Cardiac muscle cell (in vitro differentiated cells and primary cell): ENCODE results near the gene RELB. TPM values are rescaled to one million over a fixed set of nuclear protein-coding genes. Genes with fewer than 3 reads are reported as not detected.

Source experiments
- DNase-seq, 2 donors: peaks; one replicate each; pipeline versions ENCODE4 v3.0.0 to v3.0.0-alpha.2; 2010 to 2017; ENCODE audit warnings: low read depth in 1 of 2, low spot score in 1 of 2
- H3K27ac ChIP-seq: fragments of 200-600 bp; sonication (generic); 2 replicates; pipeline ENCODE4 v1.5.1; 2016
- H3K27me3 ChIP-seq: fragments of 200-600 bp; sonication (generic); 2 replicates; pipeline ENCODE4 v1.6.0; 2016; ENCODE audit warnings: control low read depth
- H3K36me3 ChIP-seq: fragments of 200-600 bp; sonication (generic); 2 replicates; pipeline ENCODE4 v1.5.1; 2016; ENCODE audit warnings: control low read depth
- H3K4me1 ChIP-seq: fragments of 200-600 bp; sonication (generic); 2 replicates; pipeline ENCODE4 v1.8.1; 2017; ENCODE audit warnings: low read depth, mild to moderate bottlenecking, mixed run types
- H3K4me3 ChIP-seq: fragments of 200-600 bp; sonication (generic); 2 replicates; pipeline ENCODE4 v1.5.1; 2016; ENCODE audit warnings: mild to moderate bottlenecking
- H3K9me3 ChIP-seq: fragments of 200-600 bp; sonication (generic); 2 replicates; pipeline ENCODE4 v1.5.1; 2017; ENCODE audit warnings: low read depth, mild to moderate bottlenecking, control low read depth
- polyA plus RNA-seq: library from polyadenylated mRNA; unstranded; fragments of >200 nt; fragmentation: Nextera tagmentation; extraction: Ambion mirVana; gene quantifications from 2 replicates; pipeline ENCODE4 v1.2.1, GENCODE V29; 2016
- total RNA-seq: library from RNA; depleted of rRNA; stranded (reverse); fragments of >200 nt; gene quantifications from 2 replicates; pipeline ENCODE4 v1.2.3, GENCODE V29; 2016
- TF ChIP-seq, protein P1 (sequence below): IDR thresholded peaks from 2 replicates; pipeline ENCODE4 v1.5.1; 2012; ENCODE audit warnings: low read depth, mild to moderate bottlenecking, low read length

Gene RELB
- total and polyA plus RNA-seq, 2 experiments from 2014 or later = 1.3 to 3.1 TPM

GRCh38 chr19:45056831-45057230, 55.6 kb downstream of the RELB start:
- no peak for DNase-seq

DNA sequence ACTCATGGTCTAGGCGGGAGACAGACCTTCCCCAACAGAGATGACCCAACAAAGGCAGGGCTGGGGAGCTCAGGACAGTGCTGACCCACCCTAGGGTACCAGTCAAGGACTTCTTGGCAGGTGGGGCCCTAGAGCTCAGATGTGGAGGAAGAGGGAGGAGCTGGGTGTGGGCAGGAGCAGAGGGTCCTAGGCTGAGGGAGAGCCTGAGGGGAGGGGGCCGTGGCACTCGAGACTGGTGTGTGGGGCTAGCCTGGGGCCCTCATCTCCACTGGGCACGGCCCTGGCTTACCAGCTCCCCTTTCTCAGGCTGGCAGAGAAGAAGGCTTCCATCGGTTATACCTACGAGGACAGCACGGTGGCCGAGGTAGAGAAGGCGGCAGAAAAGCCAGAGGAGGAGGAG, 56.2 kb downstream of the RELB start:
- Histone ChIP-seq H3K4me1 (no peaks in the 10 kb centered on the region), H3K27me3 (no peaks in the 10 kb centered on the region), H3K4me3 (no peak overlapping the region), H3K9me3 (no peaks in the 10 kb centered on the region), H3K27ac (no peak overlapping the region), H3K36me3 (peaks cover 50% of the 10 kb centered on the region)
- DNase-seq = no peak
- TF ChIP-seq, protein P1, sequence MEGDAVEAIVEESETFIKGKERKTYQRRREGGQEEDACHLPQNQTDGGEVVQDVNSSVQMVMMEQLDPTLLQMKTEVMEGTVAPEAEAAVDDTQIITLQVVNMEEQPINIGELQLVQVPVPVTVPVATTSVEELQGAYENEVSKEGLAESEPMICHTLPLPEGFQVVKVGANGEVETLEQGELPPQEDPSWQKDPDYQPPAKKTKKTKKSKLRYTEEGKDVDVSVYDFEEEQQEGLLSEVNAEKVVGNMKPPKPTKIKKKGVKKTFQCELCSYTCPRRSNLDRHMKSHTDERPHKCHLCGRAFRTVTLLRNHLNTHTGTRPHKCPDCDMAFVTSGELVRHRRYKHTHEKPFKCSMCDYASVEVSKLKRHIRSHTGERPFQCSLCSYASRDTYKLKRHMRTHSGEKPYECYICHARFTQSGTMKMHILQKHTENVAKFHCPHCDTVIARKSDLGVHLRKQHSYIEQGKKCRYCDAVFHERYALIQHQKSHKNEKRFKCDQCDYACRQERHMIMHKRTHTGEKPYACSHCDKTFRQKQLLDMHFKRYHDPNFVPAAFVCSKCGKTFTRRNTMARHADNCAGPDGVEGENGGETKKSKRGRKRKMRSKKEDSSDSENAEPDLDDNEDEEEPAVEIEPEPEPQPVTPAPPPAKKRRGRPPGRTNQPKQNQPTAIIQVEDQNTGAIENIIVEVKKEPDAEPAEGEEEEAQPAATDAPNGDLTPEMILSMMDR = no peak

More at GRCh38 chr19:45056831-45057230, 55.6 kb downstream of the RELB start:
- no peaks in the 10 kb centered on the region for H3K4me1 ChIP-seq
- H3K9me3 ChIP-seq = no peaks in the 10 kb centered on the region
- peaks cover 47% of the 10 kb centered on the region for H3K36me3 ChIP-seq
- H3K27ac ChIP-seq = no peak overlapping the region
- H3K4me3 ChIP-seq = no peak overlapping the region
- TF ChIP-seq, protein P1 = no peak
- H3K27me3 ChIP-seq = no peaks in the 10 kb centered on the region

DNA sequence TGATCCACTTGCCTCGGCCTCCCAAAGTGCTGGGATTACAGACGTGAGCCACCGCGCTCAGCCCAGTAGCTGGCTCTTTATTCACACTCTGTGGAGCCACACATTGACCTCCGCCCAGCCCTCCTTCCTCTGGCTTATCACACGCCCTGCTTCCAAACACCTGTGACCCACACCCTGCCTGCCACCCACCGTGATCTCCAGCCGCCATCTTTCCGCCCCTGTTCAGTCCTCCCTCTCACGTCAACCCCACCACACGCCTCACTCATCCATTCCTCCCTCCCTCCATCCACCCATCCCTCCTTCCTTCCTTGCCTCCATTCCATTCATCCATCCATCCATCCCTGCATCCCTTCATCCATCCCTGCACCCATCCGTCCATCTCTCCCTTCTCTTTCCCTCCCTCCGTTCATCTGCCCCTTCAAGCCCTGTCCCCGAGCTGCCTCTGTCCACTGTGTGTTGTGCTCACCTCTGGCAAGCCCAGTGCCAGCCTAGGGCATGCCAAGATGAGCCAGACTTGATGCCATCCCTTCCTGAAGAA, 57.4 kb downstream of the RELB start:
- Histone ChIP-seq H3K36me3 (peaks cover 49% of the 10 kb centered on the region), H3K27ac (no peak overlapping the region), H3K9me3 (no peaks in the 10 kb centered on the region), H3K27me3 (no peaks in the 10 kb centered on the region), H3K4me3 (no peak overlapping the region), H3K4me1 (no peaks in the 10 kb centered on the region)
- TF ChIP-seq, protein P1 = no peak
- no peak for DNase-seq

DNA sequence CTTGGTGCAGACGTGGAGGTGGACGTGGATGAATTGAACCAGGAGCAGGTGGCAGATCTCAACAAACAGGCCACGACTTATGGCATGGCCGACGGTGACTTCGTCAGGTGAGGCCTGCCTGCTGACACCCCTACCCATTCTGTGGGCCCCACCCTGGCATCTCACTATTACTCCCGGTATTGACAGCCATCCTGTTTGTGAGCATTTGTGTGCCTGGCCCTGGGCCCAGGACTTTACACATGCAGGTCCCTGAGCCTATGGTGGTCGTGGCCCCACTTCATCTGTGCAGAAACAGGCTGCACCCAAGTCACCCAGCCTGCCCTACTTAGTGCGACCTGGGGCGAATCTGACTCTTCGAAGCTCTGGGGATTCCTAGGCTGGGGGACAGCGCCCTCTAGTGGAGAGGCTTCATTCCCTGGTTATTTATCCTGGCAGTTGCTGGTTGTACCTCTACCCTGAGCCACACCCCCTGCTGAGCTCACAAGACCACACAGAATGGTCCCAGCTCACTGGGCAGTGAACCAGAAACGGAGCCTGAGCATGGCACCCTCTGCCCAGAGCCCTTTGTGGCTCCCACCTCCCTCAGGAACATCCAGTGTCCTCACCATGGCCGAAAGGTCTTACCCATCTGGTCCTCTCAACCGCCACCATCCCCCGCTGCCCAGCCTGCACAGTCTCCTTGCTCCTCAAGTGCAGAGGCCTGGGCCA, 58.1 kb downstream of the RELB start:
- H3K4me3 ChIP-seq = no peak overlapping the region
- H3K36me3 ChIP-seq = peaks cover 54% of the 10 kb centered on the region
- H3K4me1 ChIP-seq = no peaks in the 10 kb centered on the region
- no peaks in the 10 kb centered on the region for H3K9me3 ChIP-seq
- TF ChIP-seq, protein P1 = peak; percentile 86
- peak; percentile 81 to 87 for DNase-seq
- no peaks in the 10 kb centered on the region for H3K27me3 ChIP-seq
- H3K27ac ChIP-seq = no peak overlapping the region

GRCh38 chr19:45061965-45062364, 60.7 kb downstream of the RELB start:
- DNase-seq = no peak
- TF ChIP-seq, protein P1 = no peak
- peaks cover 50% of the 10 kb centered on the region for H3K36me3 ChIP-seq
- H3K4me3 ChIP-seq = no peak overlapping the region
- H3K9me3 ChIP-seq = no peaks in the 10 kb centered on the region
- H3K4me1 ChIP-seq = no peaks in the 10 kb centered on the region
- no peaks in the 10 kb centered on the region for H3K27me3 ChIP-seq
- H3K27ac ChIP-seq = no peak overlapping the region
